ENCODE results near the gene EVC2. TPM values are rescaled to one million over a fixed set of nuclear protein-coding genes. Genes with fewer than 3 reads are reported as not detected.

The EVC2 gene
- total RNA-seq, 1 donor from 2014 or later: 4.5 TPM

- Mint-ChIP-seq H3K27ac (no peak overlapping the region), H3K4me3 (no peak overlapping the region), H3K36me3 (peaks cover 45% of the 10 kb centered on the region), H3K27me3 (no peaks in the 10 kb centered on the region), H3K9me3 (peaks cover under 1% of the 10 kb centered on the region), H3K4me1 (ENCODE audit: unreplicated experiment) (peaks cover 6% of the 10 kb centered on the region)
- TF ChIP-seq CTCF (conservative IDR thresholded peaks at IDR 0.05): no peak
- no peak for DNase-seq (ENCODE audit: extremely low spot score, unreplicated experiment)
These were observed 11.9 kb upstream of the EVC2 start for GRCh38 chr4:5720157-5720850.

- Mint-ChIP-seq H3K9me3 (peaks cover 5% of the 10 kb centered on the region), H3K4me3 (no peak overlapping the region), H3K27me3 (no peaks in the 10 kb centered on the region), H3K4me1 (ENCODE audit: unreplicated experiment) (peaks cover 6% of the 10 kb centered on the region), H3K36me3 (peaks cover 42% of the 10 kb centered on the region), H3K27ac (no peak overlapping the region)
- TF ChIP-seq CTCF (conservative IDR thresholded peaks at IDR 0.05): no peak
- no peak for DNase-seq (ENCODE audit: extremely low spot score, unreplicated experiment)
These were observed 11.1 kb upstream of the EVC2 start for GRCh38 chr4:5719350-5720055.

GRCh38 chr4:5718411-5718810 is 10.1 kb upstream of the EVC2 start:
- TF ChIP-seq CTCF (conservative IDR thresholded peaks at IDR 0.05): no peak
- no peaks in the 10 kb centered on the region for H3K27me3 Mint-ChIP-seq

GRCh38 chr4:5717449-5718158 is 9.2 kb upstream of the EVC2 start:
- no peak overlapping the region for H3K27ac Mint-ChIP-seq
- H3K27me3 Mint-ChIP-seq: no peaks in the 10 kb centered on the region
- H3K4me3 Mint-ChIP-seq: no peak overlapping the region
- H3K9me3 Mint-ChIP-seq: peaks cover 5% of the 10 kb centered on the region
- DNase-seq (ENCODE audit: extremely low spot score, unreplicated experiment): no peak
- no peak for TF ChIP-seq CTCF (conservative IDR thresholded peaks at IDR 0.05)
- peaks cover 8% of the 10 kb centered on the region for H3K4me1 Mint-ChIP-seq (ENCODE audit: unreplicated experiment)
- peaks cover 38% of the 10 kb centered on the region for H3K36me3 Mint-ChIP-seq

More at GRCh38 chr4:5718411-5718810, 10.1 kb upstream of the EVC2 start:
- H3K36me3 Mint-ChIP-seq: peaks cover 38% of the 10 kb centered on the region
- no peak for DNase-seq (ENCODE audit: extremely low spot score, unreplicated experiment)
- H3K9me3 Mint-ChIP-seq: peaks cover 5% of the 10 kb centered on the region
- H3K4me3 Mint-ChIP-seq: no peak overlapping the region
- peaks cover 6% of the 10 kb centered on the region for H3K4me1 Mint-ChIP-seq (ENCODE audit: unreplicated experiment)
- H3K27ac Mint-ChIP-seq: no peak overlapping the region

GRCh38 chr4:5716391-5716790 is 8.0 kb upstream of the EVC2 start:
- DNase-seq (ENCODE audit: extremely low spot score, unreplicated experiment): no peak
- TF ChIP-seq CTCF (conservative IDR thresholded peaks at IDR 0.05): no peak
- Mint-ChIP-seq H3K36me3 (peaks cover 42% of the 10 kb centered on the region), H3K4me1 (ENCODE audit: unreplicated experiment) (peaks cover 11% of the 10 kb centered on the region), H3K27me3 (no peaks in the 10 kb centered on the region), H3K4me3 (no peak overlapping the region), H3K27ac (no peak overlapping the region), H3K9me3 (peaks cover 5% of the 10 kb centered on the region)
